A549 (cell line): ENCODE results near the gene OTUD7B. TPM values are rescaled to one million over a fixed set of nuclear protein-coding genes. Genes with fewer than 3 reads are reported as not detected.
"Not testable (repeated sequence)": the region's sequence is repeated elsewhere in the genome, so short reads cannot be mapped to it uniquely, and the experiment has no call there.

Experiments
- ATAC-seq, 2 experiments: fragments of 200-7000 bp in 1 of 2; fragments of >200 bp in 1 of 2; cut with Nextera tagmentation in 1 of 2; cut with Tn5 transposase in 1 of 2; 3 replicates each; pipeline versions ENCODE4 v1.8.0 to v1.9.1; 2018 to 2020; ENCODE audit warnings: mild to moderate bottlenecking in 1 of 2, moderate library complexity in 1 of 2
- CTCF ChIA-PET: fragments of 300-600 bp; sonication (Branson Sonifier 250); formaldehyde crosslinking; extraction: SDS; loops from one replicate; lab custom pipeline; 2021; ENCODE audit warnings: antibody characterized with exemption, inconsistent platforms; lab: Yijun Ruan, JAX
- POLR2A ChIA-PET: fragments of 350-600 bp; formaldehyde crosslinking; extraction: SDS; loops from one replicate; lab custom pipeline; 2021; ENCODE audit warnings: antibody characterized with exemption, inconsistent platforms; lab: Yijun Ruan, JAX
- DNase-seq, 2 experiments: peaks; one replicate each; pipeline versions ENCODE4 v3.0.0 to v3.0.0-alpha.2; 2011 to 2016; ENCODE audit warnings: low read depth in 1 of 2, low spot score in 1 of 2
- FAIRE-seq: peaks from 2 replicates; lab custom pipeline; 2011; peaks lifted over from hg19 to GRCh38; lab: Jason Lieb, UNC
- H3K27ac ChIP-seq, 2 experiments: fragments of >200 bp; sonication (Bioruptor Twin); formaldehyde crosslinking; 3 replicates each; pipeline ENCODE4 v1.5.1; 2016 to 2017
- H3K4me1 ChIP-seq: fragments of >200 bp; sonication (Bioruptor Twin); formaldehyde crosslinking; 3 replicates; pipeline ENCODE4 v1.6.1; 2016
- H3K4me2 ChIP-seq: fragments of >200 bp; sonication (Bioruptor Twin); formaldehyde crosslinking; 3 replicates; pipeline ENCODE4 v1.6.1; 2016
- H3K4me3 ChIP-seq: fragments of >200 bp; sonication (Bioruptor Twin); formaldehyde crosslinking; 3 replicates; pipeline ENCODE4 v1.5.1; 2016
- H3K9me3 ChIP-seq: fragments of >200 bp; sonication (Bioruptor Twin); formaldehyde crosslinking; 3 replicates; pipeline ENCODE4 v1.6.1; 2016
- BCL3 ChIP-seq: fragments of >200 bp; sonication (Bioruptor Twin); formaldehyde crosslinking; IDR thresholded peaks from 3 replicates; pipeline ENCODE4 v1.6.1; 2016
- CEBPB ChIP-seq, 2 experiments: fragments of >200 bp in 1 of 2; sonication (Bioruptor Twin) in 1 of 2; formaldehyde crosslinking in 1 of 2; IDR thresholded peaks; 2 replicates each; pipeline ENCODE4 v1.6.1; 2012 to 2016
- E2F6 ChIP-seq: IDR thresholded peaks from 2 replicates; pipeline ENCODE4 v1.6.1; 2012; ENCODE audit warnings: low read depth, borderline replicate concordance
- EHMT2 ChIP-seq: fragments of 200-600 bp; sonication (generic); IDR thresholded peaks from 2 replicates; pipeline ENCODE4 v1.6.1; 2016; ENCODE audit warnings: antibody characterized with exemption, low read depth, mild to moderate bottlenecking, moderate library complexity
- FOSB ChIP-seq: fragments of 250-450 bp; sonication (Bioruptor Pico); IDR thresholded peaks from 2 replicates; pipeline ENCODE4 v1.5.0; 2020; ENCODE audit warnings: mild to moderate bottlenecking, moderate library complexity
- FOSL2 ChIP-seq, 2 experiments: fragments of 450-650 bp in 1 of 2; fragments of >200 bp in 1 of 2; sonication (Bioruptor Twin) in 1 of 2; formaldehyde crosslinking; IDR thresholded peaks; 2 replicates each; pipeline versions ENCODE4 v1.5.0 to v1.6.1; 2016 to 2020; ENCODE audit warnings: mild to moderate bottlenecking in 1 of 2, moderate library complexity in 1 of 2
- GATA3 ChIP-seq: IDR thresholded peaks from 2 replicates; pipeline ENCODE4 v1.6.1; 2012; ENCODE audit warnings: borderline replicate concordance
- HDAC2 ChIP-seq: fragments of 200-600 bp; sonication (generic); IDR thresholded peaks from 2 replicates; pipeline ENCODE4 v1.6.1; 2016
- JUN ChIP-seq, 2 experiments: fragments of >200 bp; sonication (Bioruptor Twin); formaldehyde crosslinking; IDR thresholded peaks; 2 replicates in 1 of 2; 3 replicates in 1 of 2; pipeline ENCODE4 v1.6.1; 2016 to 2017
- MAX ChIP-seq: IDR thresholded peaks from 2 replicates; pipeline ENCODE4 v1.6.1; 2012
- MAZ ChIP-seq: fragments of 150-350 bp; IDR thresholded peaks from 2 replicates; pipeline ENCODE4 v1.6.1; 2014; ENCODE audit warnings: antibody characterized with exemption, low read depth, low read length, borderline replicate concordance
- POLR2AphosphoS2 ChIP-seq: conservative IDR thresholded peaks from 2 replicates; pipeline ENCODE4 v1.6.1; 2012; ENCODE audit warnings: low read length, improper control_type of control experiment, inconsistent platforms
- RAD21 ChIP-seq, 2 experiments: fragments of >200 bp in 1 of 2; sonication (Bioruptor Twin) in 1 of 2; formaldehyde crosslinking in 1 of 2; IDR thresholded peaks in 1 of 2; conservative IDR thresholded peaks in 1 of 2; 2 replicates in 1 of 2; 3 replicates in 1 of 2; pipeline ENCODE4 v1.6.1; 2012 to 2018; ENCODE audit warnings: inconsistent platforms in 1 of 2
- RFX5 ChIP-seq: fragments of 450-650 bp; IDR thresholded peaks from 2 replicates; pipeline ENCODE4 v1.7.1; 2014; ENCODE audit warnings: antibody characterized with exemption, mild to moderate bottlenecking, moderate library complexity
- WGBS: methylation state at CpG from one replicate; pipeline ENCODE4 v1.1.6; 2017; ENCODE audit errors: missing lambda C conversion rate; 5-methylcytosine and 5-hydroxymethylcytosine counted together
- polyA plus RNA-seq, 4 experiments: library from polyadenylated mRNA; depleted of rRNA in 3 of 4; stranded (reverse); fragments of >200 nt; fragmentation: RNase III in 1 of 4; extraction: RNeasy Plus Mini Kit Qiagen cat#74134 plus additional on column Dnase treatment in 1 of 4; gene quantifications; 2 replicates in 3 of 4; 3 replicates in 1 of 4; pipeline ENCODE4 v1.2.3, GENCODE V29; 2011 to 2017

Gene OTUD7B
- polyA plus RNA-seq, 2 of the 4 experiments (the other 2 are of a cell fraction), result 8.0 to 12.1 TPM

- Histone ChIP-seq H3K4me3 (no peak overlapping the region), H3K4me2 (no peak overlapping the region), H3K27ac (no peak overlapping the region), H3K9me3 (no peaks in the 10 kb centered on the region), H3K4me1 (peaks cover 37% of the 10 kb centered on the region)
- ChIA-PET CTCF (interaction anchor here (0.5 to 2.4 kb wide), 9 partner anchors 9 to 245 kb away, joined by 3 to 9 read pairs (median 4); a partner anchor contains a TSS), POLR2A (interaction anchor here (1.5 kb wide), 1 partner anchor 55 kb away, joined by 16 read pairs; a partner anchor contains a TSS)
- TF ChIP-seq MAZ (no peak), HDAC2 (no peak), CEBPB (IDR thresholded peaks at IDR 0.05) (no peak), RAD21 (conservative IDR thresholded peaks at IDR 0.05 in 1 of 2, IDR thresholded peaks at IDR 0.05 in 1 of 2) (peak; percentile 33 to 39; a peak in 3 of 5 replicates), EHMT2 (no peak)
- peak; percentile 49 to 58 for DNase-seq
- FAIRE-seq, result no peak
- 57% methylated on average over 5 of the region's 5 CpGs for WGBS
- ATAC-seq, result peak; percentile 43 to 69; a peak in 4 of 6 replicates
These were observed 68.3 kb downstream of the OTUD7B start for GRCh38 chr1:149942207-149942606.

- no peak for TF ChIP-seq HDAC2
- TF ChIP-seq POLR2AphosphoS2, result no peak
- no peak for TF ChIP-seq E2F6
- no peak for TF ChIP-seq RFX5
- CTCF ChIA-PET, result interaction anchor here (0.7 to 3.4 kb wide), 3 partner anchors 52 to 110 kb away, joined by 3 to 17 read pairs (median 3); a partner anchor contains a TSS
- H3K4me2 ChIP-seq, result no peak overlapping the region; the same call in 1 of the 3 replicates
- H3K27ac ChIP-seq, result peak overlapping the region; percentile 94
- H3K4me3 ChIP-seq, result no peak overlapping the region
- ATAC-seq (no peak), DNase-seq (no peak), FAIRE-seq (no peak)
- WGBS, result 86% methylated on average over 3 of the region's 3 CpGs
- no peaks in the 10 kb centered on the region for H3K9me3 ChIP-seq
- H3K4me1 ChIP-seq, result peaks cover 46% of the 10 kb centered on the region
- POLR2A ChIA-PET, result interaction anchor here (1.4 kb wide), 1 partner anchor 53 kb away, joined by 5 read pairs; a partner anchor contains a TSS
These were observed 70.1 kb downstream of the OTUD7B start for GRCh38 chr1:149940427-149940826.

GRCh38 chr1:149938668-149939003 is 71.9 kb downstream of the OTUD7B start:
- FAIRE-seq, DNase-seq, H3K9me3 ChIP-seq: not testable (repeated sequence)
- H3K4me1 ChIP-seq, result peaks cover 49% of the 10 kb centered on the region
- ChIA-PET CTCF (interaction anchor here (3.4 kb wide), 1 partner anchor 50 kb away, joined by 17 read pairs; a partner anchor contains a TSS), POLR2A (interaction anchor here (0.6 to 4.6 kb wide), 4 partner anchors 11 to 52 kb away, joined by 3 to 70 read pairs (median 7); partner anchors contain the start of gene SF3B4)
- peak in 1 of 2 experiments; percentile 0; a peak in 2 of 6 replicates for ATAC-seq
- H3K4me2 ChIP-seq, result peak overlapping the region; percentile 98
- peak overlapping the region; percentile 38 for H3K4me3 ChIP-seq
- WGBS, result 3% methylated on average over 13 of the region's 13 CpGs
- peak overlapping the region; percentile 94 for H3K27ac ChIP-seq

GRCh38 chr1:149937759-149938158 is 72.8 kb downstream of the OTUD7B start:
- CTCF ChIA-PET, result interaction anchor here (0.5 to 3.4 kb wide), 9 partner anchors 9 to 232 kb away, joined by 3 to 17 read pairs (median 4); a partner anchor contains a TSS
- ATAC-seq, result no peak
- Histone ChIP-seq H3K27ac (peak overlapping the region; percentile 94), H3K9me3 (no peaks in the 10 kb centered on the region), H3K4me1 (peaks cover 49% of the 10 kb centered on the region), H3K4me3 (peak overlapping the region; percentile 65; the same call in 1 of the 3 replicates), H3K4me2 (peak overlapping the region; percentile 98)
- POLR2A ChIA-PET, result interaction anchor here (0.8 to 4.6 kb wide), 3 partner anchors 10 to 73 kb away, joined by 3 to 70 read pairs (median 12); partner anchors contain the start of genes OTUD7B and SF3B4
- TF ChIP-seq FOSL2 (IDR thresholded peaks at IDR 0.05) (no peak), FOSL2 (CRISPR knock-in tag; IDR thresholded peaks at IDR 0.05) (no peak), CEBPB (IDR thresholded peaks at IDR 0.05) (no peak), JUN (IDR thresholded peaks at IDR 0.05) (0 out of 5 replicates have a peak, but pooled peaks of 1 of the 2 experiments have one; percentile 17)
- no peak for FAIRE-seq
- no peak for DNase-seq

GRCh38 chr1:149936992-149937705 is 73.4 kb downstream of the OTUD7B start:
- H3K4me1 ChIP-seq, result peaks cover 44% of the 10 kb centered on the region
- FAIRE-seq, result no peak
- POLR2A ChIA-PET, result interaction anchor here (0.8 to 4.6 kb wide), 3 partner anchors 9 to 73 kb away, joined by 3 to 70 read pairs (median 12); partner anchors contain the start of genes OTUD7B and SF3B4

More at GRCh38 chr1:149936992-149937705, 73.4 kb downstream of the OTUD7B start:
- CTCF ChIA-PET, result interaction anchor here (0.5 to 3.4 kb wide), 10 partner anchors 9 to 232 kb away, joined by 3 to 17 read pairs (median 4); a partner anchor contains a TSS
- Histone ChIP-seq H3K4me2 (peak overlapping the region; percentile 98), H3K4me3 (peak overlapping the region; percentile 65), H3K27ac (peak overlapping the region; percentile 94), H3K9me3 (no peaks in the 10 kb centered on the region)
- WGBS, result 2% methylated on average over 8 of the region's 8 CpGs
- peak; percentile 83 to 87 for DNase-seq
- ATAC-seq, result peak; percentile 61 to 71
- no peak for TF ChIP-seq FOSB (CRISPR knock-in tag)
- no peak for TF ChIP-seq GATA3
- no peak; the same call in 1 of the 2 replicates for TF ChIP-seq FOSL2 (IDR thresholded peaks at IDR 0.05)
- TF ChIP-seq FOSL2 (CRISPR knock-in tag; IDR thresholded peaks at IDR 0.05), result 0 out of 2 replicates have a peak, but pooled peaks have one; percentile 16
- TF ChIP-seq BCL3, result peak; percentile 42; the same call in 1 of the 3 replicates
- TF ChIP-seq JUN (IDR thresholded peaks at IDR 0.05), result peak; percentile 46 to 51; a peak in 1 of 5 replicates
- TF ChIP-seq MAX, result 0 out of 2 replicates have a peak, but pooled peaks have one; percentile 31
